ENCODE measurements around the gene RASSF4.

Gene RASSF4

GRCh38 chr10:44928462-44928861, 31.1 kb upstream of the RASSF4 start:
- DNase-seq, result no peak

- no peak for DNase-seq
Measured at GRCh38 chr10:44929356-44930255, 30.0 kb upstream of the RASSF4 start.

GRCh38 chr10:44930904-44931620, 28.5 kb upstream of the RASSF4 start:
- DNase-seq, result no peak

DNA sequence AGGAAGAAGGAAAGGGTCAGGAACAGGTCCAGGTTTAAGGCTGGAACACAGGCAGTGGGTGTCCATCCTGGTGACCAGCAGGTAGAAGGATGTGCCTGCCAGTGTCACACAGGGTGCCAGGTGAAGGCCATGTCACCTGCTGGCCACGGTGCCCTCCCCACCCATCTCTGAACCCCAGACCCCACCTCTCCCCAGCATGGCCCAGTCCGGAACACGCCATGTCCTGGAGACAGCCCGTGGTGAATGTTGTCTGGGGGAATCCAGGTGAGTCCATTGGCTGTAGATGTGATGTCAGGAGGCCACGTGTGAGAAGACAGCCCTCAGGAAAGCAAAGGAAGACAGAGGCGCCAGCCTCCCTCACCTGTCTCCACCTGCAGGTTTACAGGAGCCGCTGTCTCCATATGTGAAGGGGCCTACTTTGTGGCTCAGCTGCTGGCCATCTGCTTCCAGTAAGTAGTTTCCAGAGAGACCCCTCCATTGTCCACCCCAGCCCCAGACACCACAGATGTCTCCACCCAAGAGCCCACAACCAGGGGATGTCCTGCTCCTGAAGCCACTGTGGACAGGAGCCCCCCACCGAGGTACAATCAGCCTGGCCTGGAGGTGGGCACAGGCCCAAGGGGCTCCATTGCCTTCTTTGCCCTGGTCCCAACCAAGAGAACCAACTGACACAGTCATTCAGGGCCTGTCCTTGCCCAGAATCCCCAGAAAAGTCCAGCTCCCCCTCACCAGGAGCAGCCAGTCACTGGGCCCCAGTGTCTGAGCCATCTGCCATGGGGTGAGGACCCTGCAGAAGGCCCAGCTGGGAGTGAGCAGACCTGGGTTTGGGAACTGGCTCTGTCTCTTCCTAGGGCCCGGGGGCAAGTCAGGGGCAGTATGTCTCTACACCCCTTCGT, 27.7 kb upstream of the RASSF4 start:
- no peak for DNase-seq

GRCh38 chr10:44932517-44933450, 26.8 kb upstream of the RASSF4 start:
- DNase-seq, result peak; percentile 52

- DNase-seq, result no peak
Measured at GRCh38 chr10:44933451-44934321, 25.9 kb upstream of the RASSF4 start.

- DNase-seq, result no peak
Measured at GRCh38 chr10:44934416-44935200, 25.0 kb upstream of the RASSF4 start.

GRCh38 chr10:44935201-44935965, 24.2 kb upstream of the RASSF4 start:
- DNase-seq, result no peak

GRCh38 chr10:44935966-44936295, 23.7 kb upstream of the RASSF4 start:
- no peak for DNase-seq

DNA sequence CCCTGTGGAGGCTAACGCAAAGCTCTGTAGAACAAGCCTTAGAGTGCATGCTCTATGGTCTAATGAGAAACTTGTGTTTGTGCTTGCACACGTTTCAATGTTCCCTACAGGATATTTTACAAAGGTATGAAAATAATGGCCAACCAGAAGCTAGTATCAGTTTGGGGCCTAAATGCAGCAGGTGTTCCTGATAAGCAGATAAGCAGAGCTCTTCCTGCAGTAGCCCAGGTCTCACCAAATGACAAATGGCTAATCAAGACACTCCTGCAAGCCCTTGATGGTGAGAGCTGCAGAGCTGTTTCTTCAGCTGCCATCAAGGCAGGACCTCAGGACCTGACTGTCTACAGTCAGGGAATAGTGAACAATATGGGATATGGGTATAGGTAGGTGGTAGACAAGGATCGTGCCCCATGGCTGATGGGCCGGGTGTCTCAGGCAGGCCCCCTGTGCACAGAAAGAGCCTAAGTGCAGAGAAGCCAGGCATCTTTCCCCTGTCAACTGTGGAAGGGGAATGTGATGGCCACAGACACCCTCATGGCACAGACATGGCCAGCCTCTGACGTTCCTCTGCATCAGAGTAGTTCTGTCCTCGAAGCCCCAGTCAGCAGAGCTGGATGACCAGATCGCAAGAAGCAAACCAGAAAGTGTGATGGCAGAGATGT, 23.2 kb upstream of the RASSF4 start:
- DNase-seq, result no peak

GRCh38 chr10:44937196-44938005, 22.2 kb upstream of the RASSF4 start:
- DNase-seq, result no peak

GRCh38 chr10:44938956-44939355, 20.6 kb upstream of the RASSF4 start:
- DNase-seq, result no peak

DNA sequence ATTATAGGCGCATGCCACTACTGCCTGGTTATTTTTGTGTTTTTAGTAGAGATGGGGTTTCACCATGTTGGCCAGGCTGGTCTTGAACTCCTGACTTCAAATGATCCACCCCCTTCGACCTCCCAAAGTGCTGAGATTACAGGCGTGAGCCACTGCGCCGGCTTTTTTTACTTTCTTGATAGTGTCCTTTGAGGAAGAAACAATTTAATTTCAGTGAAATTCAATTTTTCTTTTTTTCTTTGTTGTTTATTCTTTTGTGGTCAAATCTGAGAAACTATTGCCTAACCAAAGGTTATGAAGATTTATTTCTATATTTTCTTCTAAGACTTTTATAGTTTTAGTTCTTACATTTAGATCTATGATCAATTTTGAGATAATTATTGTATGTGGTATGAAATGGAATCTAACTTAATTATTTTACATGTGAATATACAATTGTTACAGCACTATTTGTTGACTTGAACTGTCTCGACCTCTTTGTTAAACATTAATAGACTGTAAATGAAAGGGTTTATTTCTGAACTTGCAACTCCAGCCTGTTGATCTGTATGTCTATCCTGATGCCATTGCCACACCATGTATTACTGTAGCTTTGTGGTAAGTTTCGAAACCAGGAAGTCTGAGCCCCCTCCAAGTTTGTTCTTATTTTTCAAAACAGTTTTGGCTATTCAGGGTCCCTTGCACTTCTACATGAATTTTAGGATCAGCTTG, 19.8 kb upstream of the RASSF4 start:
- no peak for DNase-seq

DNA sequence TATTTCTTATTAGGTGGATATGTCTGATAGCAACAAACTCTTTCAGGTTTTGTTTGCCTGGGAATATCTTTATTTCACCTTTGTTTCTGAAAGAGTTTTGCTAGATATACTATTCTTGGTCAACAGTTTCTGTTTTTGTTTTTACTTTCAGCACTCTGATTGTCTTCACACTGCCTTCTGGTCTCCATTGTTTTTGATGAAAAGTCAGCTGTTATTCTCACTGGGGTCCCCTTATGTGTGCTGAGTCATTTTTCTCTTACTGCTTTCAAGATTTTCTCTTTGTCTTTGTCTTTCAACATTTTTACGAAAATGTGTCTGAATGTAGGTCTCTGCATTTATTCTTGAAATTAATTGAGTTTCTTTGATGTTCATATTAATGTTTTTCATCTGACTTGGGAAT, 15.2 kb upstream of the RASSF4 start:
- DNase-seq, result no peak

GRCh38 chr10:44946205-44946604, 13.4 kb upstream of the RASSF4 start:
- no peak for DNase-seq

GRCh38 chr10:44947371-44948152, 12.0 kb upstream of the RASSF4 start:
- DNase-seq, result no peak
